GM18502 (cell line): ENCODE measurements around the gene CSK.
"Not testable (repeated sequence)": the region's sequence is repeated elsewhere in the genome, so short reads cannot be mapped to it uniquely, and the experiment has no call there.

ENCODE experiments used
- ATAC-seq: cut with Tn5 transposase; IDR thresholded peaks from one replicate; pipeline ENCODE4 v1.9.1; 2021; ENCODE audit warnings: mild to moderate bottlenecking; ENCODE audit not compliant: unreplicated experiment, poor library complexity

The CSK gene

DNA sequence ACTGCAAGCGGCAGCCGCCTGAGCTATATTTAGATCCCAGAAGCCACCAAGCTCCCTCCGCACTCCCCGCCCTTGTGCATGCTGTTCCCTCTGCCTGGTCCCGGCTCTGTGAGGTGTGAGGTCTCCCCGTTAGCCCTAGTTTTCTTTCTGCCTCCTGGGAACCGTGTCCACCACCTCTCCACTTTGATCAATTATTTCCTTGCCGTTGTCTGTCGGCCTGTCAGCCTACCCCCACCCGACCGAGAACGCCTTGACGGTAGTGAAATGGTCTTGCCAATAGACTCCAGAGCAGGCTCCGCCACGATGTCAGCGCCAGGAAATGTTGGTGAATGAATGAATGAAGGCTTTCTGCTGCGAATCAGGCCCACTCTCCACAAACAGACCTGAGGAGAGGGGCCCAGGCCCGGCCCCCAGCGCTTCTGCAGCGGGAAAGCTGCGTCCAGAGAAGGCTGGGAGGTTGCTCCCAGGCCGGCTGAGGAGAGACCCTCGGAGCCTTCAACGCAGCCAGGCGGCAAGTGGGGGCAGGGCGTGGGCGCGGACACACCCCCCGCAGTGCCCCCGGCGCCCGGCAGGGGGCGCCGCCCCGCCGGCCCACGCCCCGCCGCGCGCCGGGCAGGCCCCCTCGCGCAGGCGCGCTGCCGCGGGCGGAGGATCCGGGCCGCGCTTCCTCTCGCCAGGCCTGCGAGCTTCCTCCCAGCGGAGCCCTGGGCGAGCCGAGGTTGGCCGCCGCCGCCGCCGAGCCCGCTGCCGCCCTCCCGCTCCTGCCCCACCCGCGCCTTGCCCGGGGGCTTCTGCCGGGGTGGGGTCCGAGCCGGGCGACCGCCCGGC lies at the start of gene CSK:
CSK (plus strand) TSS at position 650 of the 828 bp plus-strand sequence. CDS start 16,218 bp downstream, outside the sequence.
- ATAC-seq = peak; percentile 46

DNA sequence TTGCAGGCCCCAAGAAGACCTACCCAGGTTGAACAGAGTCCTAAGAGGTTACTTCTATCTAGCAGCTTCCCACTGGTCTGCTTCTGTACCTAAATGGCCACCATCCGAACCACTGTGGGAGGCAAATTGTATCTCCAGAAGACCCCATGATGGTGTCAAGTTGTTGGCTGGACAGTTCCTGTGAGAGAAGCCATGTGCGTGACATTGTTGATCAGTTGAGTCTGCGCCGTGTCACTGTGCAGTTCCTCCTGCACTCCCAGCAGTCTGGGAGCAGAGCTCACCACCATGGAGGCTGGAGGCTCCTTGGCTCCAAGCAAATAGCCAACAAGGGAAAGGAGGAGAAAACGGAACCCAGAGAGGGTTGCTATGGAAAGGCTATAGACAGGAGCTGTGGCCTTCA lies 49.0 kb upstream of the CSK start:
- ATAC-seq = no peak

DNA sequence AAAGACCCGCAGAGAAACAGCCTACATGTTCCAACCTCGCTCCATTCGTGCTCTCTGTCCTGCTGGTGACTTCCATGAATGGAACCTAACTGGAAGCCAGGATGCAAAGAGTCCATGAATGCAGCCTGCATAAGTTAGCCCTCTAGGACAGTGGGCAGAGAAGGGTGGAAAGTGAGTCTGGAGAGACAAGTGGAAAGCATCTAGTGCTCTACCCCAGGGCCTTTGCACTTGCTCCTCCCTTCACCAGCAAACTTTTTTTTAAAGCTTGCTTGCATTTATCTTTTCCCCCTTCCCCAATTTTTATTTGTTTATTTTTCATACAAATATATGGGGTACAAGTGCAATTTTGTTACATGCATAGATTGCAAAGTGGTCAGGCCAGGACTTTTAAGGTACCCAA lies 48.6 kb upstream of the CSK start:
- ATAC-seq = no peak

DNA sequence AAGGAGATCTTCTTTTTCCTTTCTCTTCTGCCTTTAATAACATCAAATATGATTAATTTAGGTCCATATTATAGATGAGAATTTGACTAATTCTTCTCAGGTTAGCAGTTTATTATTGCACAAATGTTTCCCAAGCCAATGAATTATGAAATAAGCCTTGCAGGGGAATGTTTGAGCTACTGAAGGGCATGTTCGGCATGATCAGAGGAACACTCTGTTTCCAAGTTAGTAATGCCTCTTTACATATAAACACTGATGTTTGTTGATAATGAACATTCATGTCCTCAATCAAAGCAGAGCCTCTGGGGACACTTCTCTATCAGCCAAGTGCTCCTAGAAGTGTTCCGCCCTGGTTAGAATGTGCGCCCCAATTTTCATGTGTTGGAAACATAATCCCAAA lies 46.6 kb upstream of the CSK start:
- no peak for ATAC-seq

DNA sequence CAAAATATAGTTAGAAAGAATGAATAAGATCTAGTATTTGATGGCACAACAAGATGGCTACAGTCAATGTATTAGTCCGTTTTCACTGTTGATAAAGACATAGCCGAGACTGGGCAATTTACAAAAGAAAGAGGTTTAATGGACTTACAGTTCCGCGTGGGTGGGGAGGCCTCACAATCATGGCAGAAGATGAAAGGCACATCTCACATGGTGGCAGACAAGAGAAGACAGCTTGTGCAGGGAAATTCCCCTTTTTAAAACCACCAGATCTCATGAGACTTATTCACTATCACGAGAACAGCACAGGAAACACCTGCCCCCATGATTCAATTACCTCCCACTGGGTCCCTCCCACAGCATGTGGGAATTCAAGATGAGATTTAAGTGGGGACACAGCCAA lies 43.6 kb upstream of the CSK start:
- ATAC-seq = not testable (repeated sequence)

DNA sequence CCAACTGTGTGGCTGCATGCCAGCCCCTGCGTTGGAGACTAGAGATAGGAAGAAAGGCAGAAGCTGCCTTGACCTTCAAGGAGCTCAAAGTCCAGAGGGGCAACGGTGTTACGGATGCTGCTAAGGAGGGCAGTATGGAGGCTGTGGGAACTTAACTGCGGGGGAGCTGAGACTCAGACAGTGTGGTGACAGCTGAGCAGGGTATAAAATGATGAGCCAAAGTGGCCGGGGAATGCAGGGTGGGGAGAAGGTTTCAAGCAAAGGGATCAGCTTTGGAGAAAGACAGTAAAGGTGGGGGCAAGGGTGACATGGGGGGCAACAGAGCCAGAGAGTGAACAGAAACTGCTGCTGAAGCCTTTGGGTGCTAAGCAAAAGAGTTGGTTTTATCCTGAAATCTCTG lies 39.5 kb upstream of the CSK start:
- ATAC-seq = no peak

DNA sequence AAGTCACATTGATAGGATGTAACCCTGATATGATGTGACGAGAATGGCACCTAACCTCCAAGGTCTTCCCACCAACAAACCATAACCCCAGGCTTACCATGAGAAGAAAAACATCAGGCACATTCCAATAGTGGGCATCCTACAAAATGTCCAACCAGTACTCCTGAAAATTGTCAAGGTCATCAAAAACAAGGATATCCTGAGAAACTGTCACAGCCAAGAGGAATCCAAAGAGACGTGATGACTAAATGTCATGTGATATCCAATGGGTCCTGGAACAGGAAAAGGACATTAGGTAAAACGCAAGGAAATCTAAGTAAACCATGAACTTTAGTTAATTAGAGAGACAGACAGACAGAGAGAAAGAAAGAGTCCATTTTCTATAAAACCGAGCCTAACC lies 35.5 kb upstream of the CSK start:
- ATAC-seq = no peak

DNA sequence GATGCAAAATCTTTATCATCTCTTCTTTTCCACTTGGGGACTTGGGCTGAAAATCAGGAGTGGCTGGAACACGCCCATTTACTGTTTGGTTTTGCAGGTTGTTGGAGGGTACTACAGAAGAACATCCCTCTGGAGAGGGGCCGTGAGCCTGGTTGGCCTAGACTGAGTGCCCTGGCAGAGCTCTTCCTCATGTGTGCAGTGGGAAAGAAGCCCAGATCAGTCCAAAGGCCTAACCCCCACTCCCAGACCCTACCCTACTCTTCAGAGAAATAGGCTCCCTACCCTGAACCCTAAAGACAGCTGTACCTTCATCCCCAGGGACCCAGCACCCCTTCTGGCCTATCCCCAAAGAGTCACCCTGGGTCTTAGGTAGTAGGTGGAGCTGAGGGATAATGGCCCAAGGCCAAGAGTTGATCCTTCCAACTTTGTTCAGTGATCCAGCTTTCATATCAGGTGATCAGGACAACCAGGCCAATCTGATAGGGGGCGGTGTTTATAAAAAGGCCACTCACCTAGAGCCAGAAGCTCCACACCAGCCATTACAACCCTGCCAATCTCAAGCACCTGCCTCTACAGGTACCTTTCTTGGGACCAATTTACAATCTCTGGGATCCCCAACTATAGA lies 33.4 kb upstream of the CSK start, which contains the start of gene CYP1A2:
CYP1A2 (plus strand) TSS at position 524 of the 625 bp plus-strand sequence. CDS start 894 bp downstream, outside the sequence.
- no peak for ATAC-seq

DNA sequence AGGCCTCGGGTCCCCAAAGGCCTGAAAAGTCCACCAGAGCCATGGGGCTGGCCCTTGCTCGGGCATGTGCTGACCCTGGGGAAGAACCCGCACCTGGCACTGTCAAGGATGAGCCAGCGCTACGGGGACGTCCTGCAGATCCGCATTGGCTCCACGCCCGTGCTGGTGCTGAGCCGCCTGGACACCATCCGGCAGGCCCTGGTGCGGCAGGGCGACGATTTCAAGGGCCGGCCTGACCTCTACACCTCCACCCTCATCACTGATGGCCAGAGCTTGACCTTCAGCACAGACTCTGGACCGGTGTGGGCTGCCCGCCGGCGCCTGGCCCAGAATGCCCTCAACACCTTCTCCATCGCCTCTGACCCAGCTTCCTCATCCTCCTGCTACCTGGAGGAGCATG lies 32.0 kb upstream of the CSK start:
- ATAC-seq = no peak

DNA sequence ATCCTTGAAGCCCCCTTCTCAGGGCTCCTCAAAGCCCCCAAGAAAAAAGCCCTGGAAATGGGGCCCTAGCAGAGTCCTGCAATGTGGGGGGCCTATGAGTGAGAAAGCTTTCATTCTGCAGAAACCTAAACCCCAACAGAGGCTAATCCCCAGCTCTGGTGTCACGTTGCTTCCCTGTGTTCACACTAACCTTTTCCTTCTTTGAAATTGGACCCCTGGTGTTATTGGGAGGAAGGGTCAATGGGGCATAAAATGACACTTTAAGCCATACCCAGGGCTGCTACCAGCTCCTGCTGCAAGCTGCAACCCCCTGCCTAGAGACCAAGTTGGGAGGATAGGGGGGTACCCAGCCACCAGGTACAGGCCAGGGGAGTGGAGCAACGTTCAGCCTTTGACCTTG lies 31.1 kb upstream of the CSK start:
- no peak for ATAC-seq

DNA sequence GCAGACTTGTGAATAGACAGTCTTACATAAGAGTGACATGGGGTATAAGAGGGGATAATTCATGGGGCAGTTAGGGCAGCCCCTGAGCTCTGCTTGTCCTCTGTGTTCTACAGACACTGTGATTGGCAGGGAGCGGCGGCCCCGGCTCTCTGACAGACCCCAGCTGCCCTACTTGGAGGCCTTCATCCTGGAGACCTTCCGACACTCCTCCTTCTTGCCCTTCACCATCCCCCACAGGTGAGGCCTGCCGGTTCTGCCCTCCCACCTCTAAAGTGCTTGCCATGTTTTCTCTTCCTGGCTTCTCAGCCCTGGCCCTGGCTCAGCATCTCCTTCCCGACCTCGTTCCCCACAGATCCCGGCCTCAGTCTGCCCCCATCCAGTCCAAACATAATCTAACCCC lies 29.9 kb upstream of the CSK start:
- ATAC-seq = no peak

DNA sequence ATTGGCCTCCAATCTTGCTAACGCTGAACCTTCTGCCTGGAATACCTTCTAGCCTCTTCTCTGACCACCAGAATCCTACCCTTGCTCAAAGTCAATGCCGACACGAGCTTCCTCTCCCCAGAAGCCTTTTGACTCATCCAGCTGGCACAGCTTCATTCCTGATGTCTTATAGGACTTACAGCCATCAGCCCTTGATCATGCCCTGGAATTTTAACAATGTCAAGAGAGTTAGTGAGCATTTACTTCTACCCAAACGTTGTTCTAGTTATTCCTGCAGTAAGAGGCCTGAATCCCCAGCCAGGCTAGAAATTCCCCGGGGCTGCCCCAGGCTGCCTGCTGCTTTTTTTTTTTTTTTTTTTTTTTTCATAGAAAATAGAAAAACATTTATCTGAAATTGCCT lies 29.3 kb upstream of the CSK start:
- ATAC-seq = no peak

DNA sequence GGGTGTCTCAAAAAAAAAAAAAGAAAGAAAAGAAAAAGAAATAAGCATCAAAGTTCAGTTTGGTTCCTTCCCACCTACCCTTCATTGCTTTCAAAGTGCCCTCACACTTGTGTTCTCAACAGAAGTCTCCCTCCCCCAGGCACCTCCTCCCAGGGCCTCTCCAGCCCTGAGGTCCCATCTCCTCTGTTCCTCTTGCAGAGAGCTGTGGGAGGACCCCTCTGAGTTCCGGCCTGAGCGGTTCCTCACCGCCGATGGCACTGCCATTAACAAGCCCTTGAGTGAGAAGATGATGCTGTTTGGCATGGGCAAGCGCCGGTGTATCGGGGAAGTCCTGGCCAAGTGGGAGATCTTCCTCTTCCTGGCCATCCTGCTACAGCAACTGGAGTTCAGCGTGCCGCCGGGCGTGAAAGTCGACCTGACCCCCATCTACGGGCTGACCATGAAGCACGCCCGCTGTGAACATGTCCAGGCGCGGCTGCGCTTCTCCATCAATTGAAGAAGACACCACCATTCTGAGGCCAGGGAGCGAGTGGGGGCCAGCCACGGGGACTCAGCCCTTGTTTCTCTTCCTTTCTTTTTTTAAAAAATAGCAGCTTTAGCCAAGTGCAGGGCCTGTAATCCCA lies 27.2 kb upstream of the CSK start:
- ATAC-seq = no peak

DNA sequence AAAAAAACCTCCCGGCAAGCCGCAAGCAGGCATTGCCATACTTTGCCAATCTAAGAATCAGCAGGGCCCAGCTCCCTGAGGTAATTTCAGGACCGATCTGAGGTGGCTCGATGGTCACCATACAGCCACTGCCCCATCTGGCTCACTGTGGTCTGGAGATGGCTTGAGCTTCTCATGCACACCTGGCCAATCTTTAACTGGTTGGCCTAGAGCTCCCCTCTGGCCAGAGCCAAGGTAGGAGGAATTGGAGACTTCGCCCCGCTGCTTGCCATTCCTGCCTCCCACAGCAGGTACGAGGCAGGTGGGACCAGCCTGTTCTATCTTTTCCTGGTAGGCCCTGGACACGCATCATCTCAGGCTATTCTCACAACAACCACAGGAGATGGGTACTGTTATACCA lies 23.1 kb upstream of the CSK start:
- no peak for ATAC-seq

DNA sequence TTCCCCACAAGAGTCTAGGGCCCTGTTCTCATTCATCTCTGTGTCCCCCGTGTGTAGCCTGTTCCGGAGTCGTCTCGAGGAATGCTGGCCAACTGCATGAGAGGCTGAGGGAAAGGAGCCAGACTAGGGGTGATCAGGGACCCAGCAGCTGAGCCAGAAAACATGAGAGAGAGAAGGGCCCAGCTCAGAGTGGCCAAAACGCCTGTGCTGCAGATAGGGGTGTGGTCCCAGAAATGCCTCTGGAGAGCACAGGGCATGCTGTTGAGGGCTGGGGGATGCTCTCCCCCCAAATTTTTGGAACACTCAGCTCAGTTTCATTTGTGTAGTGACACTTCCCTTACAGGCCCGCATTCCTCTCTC lies 19.1 kb upstream of the CSK start:
- no peak for ATAC-seq

DNA sequence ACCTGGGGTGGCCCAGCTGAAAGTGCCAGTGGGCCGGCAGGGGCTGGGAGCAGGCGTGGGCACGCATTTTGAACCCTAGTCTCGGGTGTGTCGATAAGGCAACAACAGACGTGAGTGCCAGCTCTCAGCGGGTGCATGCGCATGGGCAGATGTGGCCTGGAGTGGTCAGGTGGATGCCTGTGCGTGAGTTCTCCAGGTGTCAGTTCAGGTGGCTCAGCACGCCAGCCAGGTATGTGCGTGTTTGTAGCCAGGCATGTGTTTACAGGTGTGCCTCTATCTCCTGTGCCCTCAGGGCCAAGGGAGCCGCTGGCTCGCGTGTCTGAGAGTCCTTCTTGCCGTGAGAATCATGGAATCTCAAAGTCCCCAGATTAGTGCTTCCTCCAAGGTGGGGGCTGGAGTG lies 18.5 kb upstream of the CSK start:
- ATAC-seq = no peak

DNA sequence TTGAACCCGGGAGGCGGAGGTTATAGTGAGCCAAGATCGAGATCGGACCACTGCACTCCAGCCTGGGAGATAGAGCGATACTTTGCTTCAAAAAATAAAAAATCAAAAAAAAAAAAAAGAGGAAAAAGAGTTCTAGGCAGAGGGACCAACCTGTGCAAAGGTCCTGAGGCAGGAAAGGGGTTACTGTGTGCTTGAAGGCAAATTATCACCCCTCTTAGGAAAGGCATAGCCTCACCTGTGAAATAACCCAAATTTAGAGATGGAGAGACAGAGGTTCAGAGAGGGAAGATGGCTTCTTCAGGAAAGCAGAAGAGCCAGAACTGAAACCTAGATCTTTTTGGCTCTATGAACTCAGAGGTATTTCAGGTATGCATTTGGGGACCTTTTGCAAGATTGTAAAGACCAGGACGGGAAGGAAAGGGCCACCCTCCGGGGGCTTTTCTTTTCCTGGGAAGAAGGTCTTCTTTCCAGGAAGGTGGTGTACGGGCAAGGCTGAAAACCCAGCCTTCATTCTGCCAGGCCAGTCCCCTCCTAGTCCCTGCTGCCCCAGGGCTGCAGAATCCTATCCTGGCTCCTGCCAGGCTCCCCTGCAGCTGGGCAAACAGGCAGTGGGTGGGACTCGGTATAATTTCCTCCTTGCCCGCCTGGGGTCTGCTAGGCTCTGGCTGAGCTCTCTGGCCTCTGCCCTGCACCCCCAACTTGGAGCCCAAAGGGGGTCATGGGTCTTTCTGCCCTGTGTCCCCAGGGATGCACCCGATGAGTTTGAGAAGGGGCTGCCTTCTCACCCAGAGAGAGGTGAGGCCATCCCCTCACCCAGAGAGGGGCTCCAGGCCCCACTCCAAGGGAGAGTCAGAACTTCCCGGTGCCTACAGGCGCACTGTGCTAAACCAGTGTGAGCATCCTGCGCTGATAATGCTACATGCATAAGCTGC lies 14.4 kb upstream of the CSK start:
- ATAC-seq = no peak

DNA sequence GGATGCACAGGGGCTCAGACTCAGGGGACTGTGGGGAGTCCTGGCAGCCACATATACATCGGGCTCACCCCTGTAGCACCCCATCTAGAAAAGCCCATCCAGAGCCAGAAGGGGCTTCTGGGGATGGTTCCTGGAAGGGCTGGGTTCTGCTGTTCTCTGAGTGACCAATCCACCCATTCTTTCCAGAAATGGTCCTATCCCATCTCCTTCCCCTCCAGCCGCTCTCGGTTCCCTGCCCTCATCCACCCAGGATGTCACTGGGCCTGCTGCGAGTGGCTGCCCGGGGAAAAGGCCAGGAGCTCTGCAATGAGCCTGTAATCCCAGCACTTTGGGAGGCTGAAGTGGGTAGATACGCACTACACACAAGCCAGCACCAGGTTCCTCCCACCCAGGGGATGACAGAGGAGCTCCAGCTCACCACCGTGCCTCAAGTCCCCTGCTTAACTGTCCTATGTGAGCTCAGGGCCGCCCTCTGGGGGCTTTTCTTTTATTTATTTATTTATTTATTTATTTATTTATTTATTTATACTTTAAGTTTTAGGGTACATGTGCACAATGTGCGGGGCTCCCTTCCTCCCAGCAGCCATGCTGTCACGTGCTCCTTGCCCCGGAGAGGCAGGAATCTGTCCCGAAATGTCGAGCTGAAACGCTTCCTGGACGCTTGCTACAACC lies 13.6 kb upstream of the CSK start:
- no peak for ATAC-seq

DNA sequence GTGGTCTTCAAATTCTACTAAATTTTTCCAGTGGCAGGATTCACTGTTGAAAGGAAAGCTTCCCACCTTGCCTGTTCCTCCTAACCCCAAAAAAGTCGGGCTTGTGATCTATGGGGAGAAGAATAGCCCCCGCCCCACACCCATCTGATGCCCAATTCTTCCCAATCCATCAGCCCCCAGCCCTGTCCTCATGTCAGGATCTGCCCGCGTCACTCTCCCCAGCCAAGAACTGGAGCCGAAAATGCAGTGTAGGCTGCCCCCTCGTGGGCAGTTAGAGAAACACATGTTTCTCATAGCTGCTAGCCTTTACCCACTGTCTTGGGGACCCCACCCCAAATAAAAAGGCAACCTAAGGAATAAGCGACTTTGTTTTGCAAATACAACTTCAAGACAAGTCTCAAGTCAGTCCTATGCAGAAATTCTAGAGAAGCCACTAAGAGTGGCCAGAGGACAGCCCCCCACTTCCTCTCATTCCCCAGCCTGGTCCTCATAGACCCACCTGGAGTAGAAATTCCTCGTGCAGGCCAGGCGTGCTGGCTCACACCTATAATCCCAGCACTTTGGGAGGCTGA lies 13.0 kb upstream of the CSK start:
- ATAC-seq = no peak
